PC-3 (cell line): ENCODE measurements around the gene ACVR1. TPM values are rescaled to one million over a fixed set of nuclear protein-coding genes. Genes with fewer than 3 reads are reported as not detected.

Experiments
- ATAC-seq: fragments of 200-7000 bp; cut with Tn5 transposase; 2 replicates; pipeline ENCODE4 v1.9.1; 2020; ENCODE audit warnings: mild to moderate bottlenecking, moderate library complexity
- BruUV-seq: library from RNA; stranded (reverse); fragments of 400-500 nt; replicated peaks from 2 replicates; lab custom pipeline; 2021; lab: Mats Ljungman, UMichigan
- CTCF ChIA-PET: fragments of 300-600 bp; sonication (Branson Sonifier 250); formaldehyde crosslinking; loops from one replicate; lab custom pipeline; 2022; ENCODE audit warnings: antibody characterized with exemption; lab: Charles Lee
- POLR2A ChIA-PET: fragments of 300-600 bp; sonication (Branson Sonifier 250); formaldehyde crosslinking; loops from one replicate; lab custom pipeline; 2022; ENCODE audit warnings: antibody characterized with exemption; ENCODE audit not compliant: unreplicated experiment; lab: Charles Lee
- DNase-seq: peaks from one replicate; pipeline ENCODE4 v3.0.0-alpha.2; 2015
- H2AFZ ChIP-seq: fragments of 300-600 bp; sonication (generic); 2 replicates; pipeline ENCODE4 v1.6.0; 2016; ENCODE audit warnings: antibody characterized with exemption, low read length
- H3F3A ChIP-seq: fragments of 300-600 bp; sonication (generic); one replicate; pipeline ENCODE4 v1.6.0; 2017; ENCODE audit warnings: antibody characterized with exemption, low read length, control low read depth, mild to moderate bottlenecking; ENCODE audit not compliant: unreplicated experiment
- H3K27ac ChIP-seq: fragments of 300-600 bp; sonication (generic); 2 replicates; pipeline ENCODE4 v1.5.1; 2016; ENCODE audit warnings: mild to moderate bottlenecking, low read length
- H3K27me3 ChIP-seq: fragments of 300-600 bp; sonication (generic); 2 replicates; pipeline ENCODE4 v1.6.1; 2016; ENCODE audit warnings: low read length, mixed read lengths
- H3K36me3 ChIP-seq: fragments of 300-600 bp; sonication (generic); 2 replicates; pipeline ENCODE4 v1.6.1; 2016; ENCODE audit warnings: low read depth, mixed run types, low read length, mixed read lengths
- H3K4me1 ChIP-seq: fragments of 300-600 bp; sonication (generic); 2 replicates; pipeline ENCODE4 v1.5.1; 2016; ENCODE audit warnings: low read length; ENCODE audit not compliant: insufficient read depth
- H3K4me2 ChIP-seq: fragments of 300-600 bp; sonication (generic); 2 replicates; pipeline ENCODE4 v1.6.0; 2016; ENCODE audit warnings: low read length
- H3K4me3 ChIP-seq: fragments of 300-600 bp; sonication (generic); 2 replicates; pipeline ENCODE4 v1.5.1; 2016; ENCODE audit warnings: mild to moderate bottlenecking, low read length, mixed read lengths
- H3K79me2 ChIP-seq: fragments of 300-600 bp; sonication (generic); 2 replicates; pipeline ENCODE4 v1.6.1; 2017; ENCODE audit warnings: low read length, mixed read lengths
- H3K9ac ChIP-seq: fragments of 300-600 bp; sonication (generic); 2 replicates; pipeline ENCODE4 v1.6.0; 2016; ENCODE audit warnings: mild to moderate bottlenecking, low read length
- H3K9me2 ChIP-seq: fragments of 300-600 bp; sonication (generic); replicated peaks from 2 replicates; pipeline ENCODE4 v1.6.1; 2016; ENCODE audit warnings: mixed run types, low read length, mixed read lengths
- H3K9me3 ChIP-seq: fragments of 300-600 bp; sonication (generic); 2 replicates; pipeline ENCODE4 v1.6.1; 2016; ENCODE audit warnings: low read length, mixed read lengths
- H4K20me1 ChIP-seq: fragments of 300-600 bp; sonication (generic); 2 replicates; pipeline ENCODE4 v1.6.1; 2016; ENCODE audit warnings: low read length, mixed read lengths
- CTCF ChIP-seq: fragments of 300-600 bp; sonication (generic); conservative IDR thresholded peaks from 2 replicates; pipeline ENCODE4 v1.5.1; 2017; ENCODE audit warnings: antibody characterized with exemption, low read depth, mild to moderate bottlenecking, low read length
- EZH2 ChIP-seq: fragments of 300-600 bp; sonication (generic); IDR thresholded peaks from one replicate; pipeline ENCODE4 v1.6.1; 2017; ENCODE audit warnings: antibody characterized with exemption, mild to moderate bottlenecking, low read length; ENCODE audit not compliant: unreplicated experiment
- EZH2phosphoT487 ChIP-seq: fragments of 300-600 bp; sonication (generic); IDR thresholded peaks from 2 replicates; pipeline ENCODE4 v1.6.1; 2018; ENCODE audit warnings: mild to moderate bottlenecking, antibody characterized with exemption, low read length, borderline replicate concordance
- intact Hi-C: fragments of 100-400 bp; cut with micrococcal nuclease; formaldehyde crosslinking; loops from 2 replicates; pipeline ENCODE4 v1.9.0; 2023
- total RNA-seq: library from RNA; depleted of rRNA; stranded (reverse); fragments of >200 nt; gene quantifications from 2 replicates; pipeline ENCODE4 v1.2.3, GENCODE V29; 2014

ACVR1 gene
- total RNA-seq, 1 experiment from 2014 or later = 6.7 TPM

GRCh38 chr2:157835006-157835405, 41.1 kb downstream of the ACVR1 start:
- no peak for ATAC-seq
- Histone ChIP-seq H3K36me3 (no peaks in the 10 kb centered on the region), H3K9me3 (no peaks in the 10 kb centered on the region), H3K4me2 (no peak overlapping the region), H3K79me2 (no peaks in the 10 kb centered on the region), H3K4me3 (no peak overlapping the region), H3K4me1 (peaks cover 44% of the 10 kb centered on the region), H3K27me3 (no peaks in the 10 kb centered on the region), H4K20me1 (no peaks in the 10 kb centered on the region), H3K9me2 (no peaks in the 10 kb centered on the region), H3F3A (no peaks in the 10 kb centered on the region), H3K27ac (no peak overlapping the region), H3K9ac (no peak overlapping the region), H2AFZ (no peak overlapping the region)
- BruUV-seq = no TSS peak
- TF ChIP-seq EZH2 = no peak
- ChIA-PET CTCF (no interaction called here), POLR2A (no interaction called here)
- no peak for DNase-seq
- intact Hi-C loops = no loop called here

GRCh38 chr2:157833721-157834120, 42.4 kb downstream of the ACVR1 start:
- Histone ChIP-seq H3K4me3 (no peak overlapping the region), H3F3A (no peaks in the 10 kb centered on the region), H3K9ac (no peak overlapping the region), H3K4me1 (peaks cover 32% of the 10 kb centered on the region), H2AFZ (no peak overlapping the region), H3K9me3 (no peaks in the 10 kb centered on the region), H3K4me2 (no peak overlapping the region), H3K27me3 (no peaks in the 10 kb centered on the region), H3K9me2 (no peaks in the 10 kb centered on the region), H4K20me1 (no peaks in the 10 kb centered on the region), H3K79me2 (no peaks in the 10 kb centered on the region), H3K36me3 (no peaks in the 10 kb centered on the region), H3K27ac (no peak overlapping the region)
- TF ChIP-seq EZH2 = no peak
- TF ChIP-seq EZH2phosphoT487 = no peak
- no peak for TF ChIP-seq CTCF
- BruUV-seq = no TSS peak
- no peak for DNase-seq
- CTCF ChIA-PET = no interaction called here
- ATAC-seq = no peak
- intact Hi-C loops = loop anchor here (5.0 kb wide), 1 partner anchor 44 kb away; the partner anchor contains the start of gene ACVR1
- POLR2A ChIA-PET = no interaction called here

- no peaks in the 10 kb centered on the region for H3K36me3 ChIP-seq
- H3K4me2 ChIP-seq = peak overlapping the region; percentile 52
- intact Hi-C loops = loop anchor here (5.0 kb wide), 1 partner anchor 46 kb away; the partner anchor contains the start of gene ACVR1
- POLR2A ChIA-PET = no interaction called here
- peak; percentile 63 for ATAC-seq
- peaks cover 19% of the 10 kb centered on the region for H3K4me1 ChIP-seq
- H3K9me3 ChIP-seq = no peaks in the 10 kb centered on the region
- CTCF ChIA-PET = no interaction called here
- no peak overlapping the region for H3K4me3 ChIP-seq
- peak overlapping the region; percentile 41 for H3K9ac ChIP-seq
- DNase-seq = no peak
- TSS peak; percentile 92 for BruUV-seq
- no peaks in the 10 kb centered on the region for H4K20me1 ChIP-seq
- H3K9me2 ChIP-seq = no peaks in the 10 kb centered on the region
- no peak for TF ChIP-seq EZH2phosphoT487
- TF ChIP-seq CTCF = no peak
- TF ChIP-seq EZH2 = no peak
- no peaks in the 10 kb centered on the region for H3K27me3 ChIP-seq
- H3F3A ChIP-seq = no peaks in the 10 kb centered on the region
- peak overlapping the region; percentile 85 for H3K27ac ChIP-seq
- H2AFZ ChIP-seq = peak overlapping the region; percentile 39; the same call in 1 of the 2 replicates
- no peaks in the 10 kb centered on the region for H3K79me2 ChIP-seq
These were observed 44.4 kb downstream of the ACVR1 start for GRCh38 chr2:157831573-157832315.
